Endodermal cell (in vitro differentiated cells): ENCODE data around the gene NDOR1. TPM values are rescaled to one million over a fixed set of nuclear protein-coding genes. Genes with fewer than 3 reads are reported as not detected.

ENCODE experiments used
- DNase-seq: peaks from one replicate; pipeline ENCODE4 v3.0.0-alpha.2; 2017
- H3K27ac ChIP-seq: 2 replicates; pipeline ENCODE4 v1.5.1; 2013; ENCODE audit warnings: mild to moderate bottlenecking, low read depth, low read length, moderate library complexity
- H3K27me3 ChIP-seq: 2 replicates; pipeline ENCODE4 v1.6.1; 2013; ENCODE audit warnings: mild to moderate bottlenecking, low read length, moderate library complexity; ENCODE audit not compliant: insufficient read depth, control insufficient read depth, poor library complexity, severe bottlenecking
- H3K36me3 ChIP-seq: 2 replicates; pipeline ENCODE4 v1.7.0; 2013; ENCODE audit warnings: mild to moderate bottlenecking, low read length, moderate library complexity; ENCODE audit not compliant: control insufficient read depth, insufficient read depth
- H3K4me1 ChIP-seq: one replicate; pipeline ENCODE4 v1.7.0; 2013; ENCODE audit warnings: low read length; ENCODE audit not compliant: control insufficient read depth, insufficient read depth
- H3K4me3 ChIP-seq: 2 replicates; pipeline ENCODE4 v1.5.1; 2013; ENCODE audit warnings: mild to moderate bottlenecking, low read length, moderate library complexity
- H3K9ac ChIP-seq: 2 replicates; pipeline ENCODE4 v1.6.1; 2013; ENCODE audit warnings: mild to moderate bottlenecking, low read length, moderate library complexity; ENCODE audit not compliant: poor library complexity, severe bottlenecking; ENCODE audit errors: extremely low read depth
- H3K9me3 ChIP-seq: 2 replicates; pipeline ENCODE4 v1.6.1; 2013; ENCODE audit warnings: mild to moderate bottlenecking, low read length, moderate library complexity; ENCODE audit not compliant: control insufficient read depth
- H3K27ac Mint-ChIP-seq: 2 replicates; pipeline ENCODE4 v1.8.0; 2020; ENCODE audit warnings: mixed read lengths
- H3K27me3 Mint-ChIP-seq: 2 replicates; pipeline ENCODE4 v1.8.0; 2021; ENCODE audit warnings: mild to moderate bottlenecking, mixed read lengths; ENCODE audit not compliant: insufficient read depth
- H3K36me3 Mint-ChIP-seq: 2 replicates; pipeline ENCODE4 v1.8.0; 2020; ENCODE audit warnings: low read depth, mixed read lengths
- H3K4me1 Mint-ChIP-seq: 2 replicates; pipeline ENCODE4 v1.8.0; 2020; ENCODE audit warnings: mixed read lengths
- H3K4me3 Mint-ChIP-seq: 2 replicates; pipeline ENCODE4 v1.8.0; 2020; ENCODE audit warnings: mild to moderate bottlenecking, moderate library complexity, mixed read lengths
- H3K9me3 Mint-ChIP-seq: 2 replicates; pipeline ENCODE4 v1.8.0; 2020; ENCODE audit warnings: mild to moderate bottlenecking, mixed read lengths
- WGBS, 2 experiments: methylation state at CpG; one replicate each; pipeline versions ENCODE4 v1.1.5 to v1.1.7; 2013; ENCODE audit warnings: missing lambda C conversion rate in 2 of 2, mixed read lengths in 1 of 2; ENCODE audit not compliant: insufficient coverage in 1 of 2, insufficient read length in 1 of 2; 5-methylcytosine and 5-hydroxymethylcytosine counted together
- total RNA-seq, 2 donors: library from RNA; stranded (reverse); fragmentation: NEBNext Ultra II Directional in 1 of 2; extraction: Animal tissue kit (Norgen Biotek cat#: 25700) in 1 of 2; gene quantifications; 2 replicates in 1 of 2; 3 replicates in 1 of 2; pipeline ENCODE4 v1.2.1, GENCODE V29; 2021
- TF ChIP-seq, protein P1 (sequence below): fragments of 200-600 bp; sonication (generic); conservative IDR thresholded peaks from 2 replicates; pipeline ENCODE4 v1.5.0; 2021; ENCODE audit warnings: antibody characterized with exemption, mild to moderate bottlenecking

Gene NDOR1
- total RNA-seq, 2 donors from 2014 or later = 39.2 to 41.4 TPM

GRCh38 chr9:137221095-137221505 lies 15.6 kb downstream of the NDOR1 start:
- Mint-ChIP-seq H3K4me1 (peaks cover 15% of the 10 kb centered on the region), H3K27me3 (no peaks in the 10 kb centered on the region), H3K4me3 (peak overlapping the region; percentile 43), H3K27ac (peak overlapping the region; percentile 26), H3K36me3 (peaks cover 3% of the 10 kb centered on the region), H3K9me3 (no peaks in the 10 kb centered on the region)
- Histone ChIP-seq H3K27ac (no peak overlapping the region), H3K4me3 (no peak overlapping the region), H3K27me3 (no peaks in the 10 kb centered on the region), H3K36me3 (no peaks in the 10 kb centered on the region), H3K9me3 (no peaks in the 10 kb centered on the region), H3K9ac (no peak overlapping the region), H3K4me1 (peaks cover 23% of the 10 kb centered on the region)
- TF ChIP-seq, protein P1, sequence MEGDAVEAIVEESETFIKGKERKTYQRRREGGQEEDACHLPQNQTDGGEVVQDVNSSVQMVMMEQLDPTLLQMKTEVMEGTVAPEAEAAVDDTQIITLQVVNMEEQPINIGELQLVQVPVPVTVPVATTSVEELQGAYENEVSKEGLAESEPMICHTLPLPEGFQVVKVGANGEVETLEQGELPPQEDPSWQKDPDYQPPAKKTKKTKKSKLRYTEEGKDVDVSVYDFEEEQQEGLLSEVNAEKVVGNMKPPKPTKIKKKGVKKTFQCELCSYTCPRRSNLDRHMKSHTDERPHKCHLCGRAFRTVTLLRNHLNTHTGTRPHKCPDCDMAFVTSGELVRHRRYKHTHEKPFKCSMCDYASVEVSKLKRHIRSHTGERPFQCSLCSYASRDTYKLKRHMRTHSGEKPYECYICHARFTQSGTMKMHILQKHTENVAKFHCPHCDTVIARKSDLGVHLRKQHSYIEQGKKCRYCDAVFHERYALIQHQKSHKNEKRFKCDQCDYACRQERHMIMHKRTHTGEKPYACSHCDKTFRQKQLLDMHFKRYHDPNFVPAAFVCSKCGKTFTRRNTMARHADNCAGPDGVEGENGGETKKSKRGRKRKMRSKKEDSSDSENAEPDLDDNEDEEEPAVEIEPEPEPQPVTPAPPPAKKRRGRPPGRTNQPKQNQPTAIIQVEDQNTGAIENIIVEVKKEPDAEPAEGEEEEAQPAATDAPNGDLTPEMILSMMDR = no peak
- no peak for DNase-seq
- 93 to 100% methylated on average over 1 to 11 of the region's 14 CpGs for WGBS, 2 experiments

- H3K27me3 ChIP-seq = no peaks in the 10 kb centered on the region
- Mint-ChIP-seq H3K4me1 (peaks cover 15% of the 10 kb centered on the region), H3K9me3 (no peaks in the 10 kb centered on the region), H3K27me3 (no peaks in the 10 kb centered on the region), H3K27ac (no peak overlapping the region), H3K4me3 (peak overlapping the region; percentile 43), H3K36me3 (peaks cover 3% of the 10 kb centered on the region)
- 7 to 22% methylated on average over 8 to 61 of the region's 61 CpGs for WGBS, 2 experiments
- H3K36me3 ChIP-seq = no peaks in the 10 kb centered on the region
- TF ChIP-seq, protein P1 = no peak
- H3K9ac ChIP-seq = no peak overlapping the region
- no peak overlapping the region for H3K4me3 ChIP-seq
- H3K4me1 ChIP-seq = peaks cover 23% of the 10 kb centered on the region
- H3K27ac ChIP-seq = no peak overlapping the region
- no peaks in the 10 kb centered on the region for H3K9me3 ChIP-seq
- DNase-seq = peak; percentile 87
These were observed 16.1 kb downstream of the NDOR1 start for GRCh38 chr9:137221506-137222111.

DNA sequence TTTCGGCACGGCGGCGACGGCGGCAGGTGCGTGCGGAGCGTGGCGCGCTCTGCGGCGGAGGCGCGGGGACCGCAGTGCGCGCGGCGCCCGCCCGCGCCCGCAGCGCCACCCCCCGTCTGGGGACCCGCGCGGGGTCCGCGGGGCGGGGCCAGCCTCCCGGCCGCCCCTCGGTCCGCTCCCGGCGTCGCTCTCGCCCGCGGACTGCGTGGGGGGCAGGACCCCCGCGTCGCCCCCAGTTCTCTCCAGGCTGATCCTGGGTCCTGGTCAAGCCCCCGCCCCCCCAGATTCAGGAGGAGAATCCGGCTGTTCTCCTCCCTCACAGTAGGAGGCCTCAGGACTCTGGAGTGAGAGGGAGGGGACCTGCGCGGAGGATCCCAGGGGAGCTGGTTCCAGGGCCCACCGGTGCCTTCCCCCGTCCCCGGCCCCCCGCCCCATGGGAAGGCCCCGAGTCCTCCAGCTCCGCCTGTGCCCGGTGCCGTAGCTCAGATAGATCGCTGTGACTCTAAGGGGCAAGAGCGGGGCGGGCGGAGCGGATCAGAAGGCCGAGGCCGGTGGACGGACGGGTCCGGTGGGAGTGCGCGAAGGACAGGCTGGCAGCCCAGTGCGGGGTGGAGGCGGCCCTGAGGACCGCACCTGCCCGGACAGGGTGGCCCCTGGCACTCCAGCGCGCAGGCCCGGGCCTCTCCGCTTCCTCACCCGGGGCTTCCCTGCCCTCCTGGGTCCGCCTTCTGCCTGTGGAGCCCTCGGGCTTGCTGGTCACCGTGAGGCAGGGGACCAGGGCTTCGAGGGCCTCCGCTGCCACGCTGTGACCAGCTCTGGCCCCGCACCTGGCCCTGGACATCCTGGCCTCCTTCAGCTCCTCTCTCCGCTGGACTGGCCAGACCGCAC lies 16.9 kb downstream of the NDOR1 start, which contains the start of gene RNF208:
Gene RNF208 (minus strand): TSS at position 51 of the 888 bp plus-strand sequence. CDS start 1,028 bp downstream, outside the sequence.
- DNase-seq = peak; percentile 82
- H3K27me3 Mint-ChIP-seq = no peaks in the 10 kb centered on the region
- H3K36me3 Mint-ChIP-seq = peaks cover 3% of the 10 kb centered on the region
- Histone ChIP-seq H3K27me3 (no peaks in the 10 kb centered on the region), H3K4me3 (peak within 1 kb of the TSS; percentile 89), H3K36me3 (no peaks in the 10 kb centered on the region), H3K27ac (no peak within 1 kb of the TSS), H3K9ac (peak within 1 kb of the TSS; percentile 11), H3K4me1 (peaks cover 21% of the 10 kb centered on the region), H3K9me3 (no peaks in the 10 kb centered on the region)
- peak within 1 kb of the TSS; percentile 61 for H3K4me3 Mint-ChIP-seq
- 10 to 20% methylated on average over 30 to 88 of the region's 88 CpGs for WGBS, 2 experiments
- TF ChIP-seq, protein P1 = no peak
- no peaks in the 10 kb centered on the region for H3K9me3 Mint-ChIP-seq
- peaks cover 11% of the 10 kb centered on the region for H3K4me1 Mint-ChIP-seq
- peak within 1 kb of the TSS; percentile 48 for H3K27ac Mint-ChIP-seq
